ENCODE data around the gene SH3BP5. TPM values are rescaled to one million over a fixed set of nuclear protein-coding genes. Genes with fewer than 3 reads are reported as not detected.

The SH3BP5 gene
- total RNA-seq, 1 experiment from 2014 or later, result 39.3 TPM

- POLR2A ChIA-PET (ENCODE audit: unreplicated experiment), result interaction anchor here (0.6 kb wide), 1 partner anchor 53 kb away, joined by 4 read pairs; no protein-coding TSS in a partner anchor
- intact Hi-C loops (cut with micrococcal nuclease; ENCODE audit: unreplicated experiment), result loop anchor here (1.0 to 5.0 kb wide), 6 partner anchors 27 to 110 kb away; partner anchors contain the start of gene SH3BP5
- DNase-seq, result peak; percentile 71 to 84
- H3K9me3 ChIP-seq (ENCODE audit: insufficient read depth, low read depth), result no peaks in the 10 kb centered on the region
- peak overlapping the region; percentile 46 for H3K4me2 ChIP-seq
- peaks cover 5% of the 10 kb centered on the region for H3K4me1 ChIP-seq (replicated peaks; ENCODE audit: insufficient read depth)
- peak overlapping the region; percentile 81 for H2AFZ ChIP-seq
- no peaks in the 10 kb centered on the region for H3K36me3 ChIP-seq (ENCODE audit: low read depth)
- H3K27me3 ChIP-seq (ENCODE audit: insufficient read depth, low read depth), result no peaks in the 10 kb centered on the region
- H3K4me3 ChIP-seq, result 0 out of 2 replicates have a peak overlapping the region, but pooled peaks have one; percentile 8
- no peak for TF ChIP-seq EZH2 (IDR thresholded peaks at IDR 0.05; ENCODE audit: low read depth)
- TF ChIP-seq, protein P1, sequence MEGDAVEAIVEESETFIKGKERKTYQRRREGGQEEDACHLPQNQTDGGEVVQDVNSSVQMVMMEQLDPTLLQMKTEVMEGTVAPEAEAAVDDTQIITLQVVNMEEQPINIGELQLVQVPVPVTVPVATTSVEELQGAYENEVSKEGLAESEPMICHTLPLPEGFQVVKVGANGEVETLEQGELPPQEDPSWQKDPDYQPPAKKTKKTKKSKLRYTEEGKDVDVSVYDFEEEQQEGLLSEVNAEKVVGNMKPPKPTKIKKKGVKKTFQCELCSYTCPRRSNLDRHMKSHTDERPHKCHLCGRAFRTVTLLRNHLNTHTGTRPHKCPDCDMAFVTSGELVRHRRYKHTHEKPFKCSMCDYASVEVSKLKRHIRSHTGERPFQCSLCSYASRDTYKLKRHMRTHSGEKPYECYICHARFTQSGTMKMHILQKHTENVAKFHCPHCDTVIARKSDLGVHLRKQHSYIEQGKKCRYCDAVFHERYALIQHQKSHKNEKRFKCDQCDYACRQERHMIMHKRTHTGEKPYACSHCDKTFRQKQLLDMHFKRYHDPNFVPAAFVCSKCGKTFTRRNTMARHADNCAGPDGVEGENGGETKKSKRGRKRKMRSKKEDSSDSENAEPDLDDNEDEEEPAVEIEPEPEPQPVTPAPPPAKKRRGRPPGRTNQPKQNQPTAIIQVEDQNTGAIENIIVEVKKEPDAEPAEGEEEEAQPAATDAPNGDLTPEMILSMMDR (conservative IDR thresholded peaks at IDR 0.05), result peak; percentile 90
- CTCF ChIA-PET, result no interaction called here
- H3K27ac ChIP-seq, result peak overlapping the region; percentile 51
- peaks cover 8% of the 10 kb centered on the region; the same call in 1 of the 2 replicates for H3F3A ChIP-seq (ENCODE audit: insufficient read depth, low read depth)
- no peaks in the 10 kb centered on the region for H4K20me1 ChIP-seq (ENCODE audit: insufficient read depth)
- H3K79me2 ChIP-seq (ENCODE audit: low read depth), result no peaks in the 10 kb centered on the region
- BruUV-seq (replicated peaks), result no TSS peak
- H3K9me2 ChIP-seq (ENCODE audit: insufficient read depth), result no peaks in the 10 kb centered on the region
These were observed 45.8 kb upstream of the SH3BP5 start for GRCh38 chr3:15377961-15378791.

GRCh38 chr3:15375461-15376000 lies 43.1 kb upstream of the SH3BP5 start:
- H3K4me1 ChIP-seq (replicated peaks; ENCODE audit: insufficient read depth), result peaks cover 5% of the 10 kb centered on the region
- H3K79me2 ChIP-seq (ENCODE audit: low read depth), result no peaks in the 10 kb centered on the region
- H3F3A ChIP-seq (ENCODE audit: insufficient read depth, low read depth), result peaks cover 8% of the 10 kb centered on the region; the same call in 1 of the 2 replicates
- no peaks in the 10 kb centered on the region for H4K20me1 ChIP-seq (ENCODE audit: insufficient read depth)
- no peaks in the 10 kb centered on the region for H3K36me3 ChIP-seq (ENCODE audit: low read depth)
- H3K4me2 ChIP-seq, result no peak overlapping the region
- BruUV-seq (replicated peaks), result no TSS peak
- H3K27me3 ChIP-seq (ENCODE audit: insufficient read depth, low read depth), result no peaks in the 10 kb centered on the region
- CTCF ChIA-PET, result interaction anchor here (0.6 kb wide), 1 partner anchor 14 kb away, joined by 3 read pairs; no protein-coding TSS in a partner anchor
- H3K4me3 ChIP-seq, result no peak overlapping the region
- no peak for DNase-seq
- no peak overlapping the region for H3K27ac ChIP-seq
- H3K9me3 ChIP-seq (ENCODE audit: insufficient read depth, low read depth), result no peaks in the 10 kb centered on the region
- no peak for TF ChIP-seq EZH2 (IDR thresholded peaks at IDR 0.05; ENCODE audit: low read depth)
- TF ChIP-seq, protein P1 (conservative IDR thresholded peaks at IDR 0.05), result no peak
- intact Hi-C loops (cut with micrococcal nuclease; ENCODE audit: unreplicated experiment), result loop anchor here (5.0 kb wide), 1 partner anchor 63 kb away; no protein-coding TSS in a partner anchor
- POLR2A ChIA-PET (ENCODE audit: unreplicated experiment), result no interaction called here
- H2AFZ ChIP-seq, result no peak overlapping the region
- H3K9me2 ChIP-seq (ENCODE audit: insufficient read depth), result no peaks in the 10 kb centered on the region

- Histone ChIP-seq H4K20me1 (ENCODE audit: insufficient read depth) (no peaks in the 10 kb centered on the region), H3K9me3 (ENCODE audit: insufficient read depth, low read depth) (no peaks in the 10 kb centered on the region; the same call in 1 of the 2 replicates), H3F3A (ENCODE audit: insufficient read depth, low read depth) (peaks cover 7% of the 10 kb centered on the region; the same call in 1 of the 2 replicates), H3K4me2 (no peak overlapping the region), H3K27ac (no peak overlapping the region), H3K27me3 (ENCODE audit: insufficient read depth, low read depth) (no peaks in the 10 kb centered on the region), H2AFZ (no peak overlapping the region), H3K9me2 (ENCODE audit: insufficient read depth) (no peaks in the 10 kb centered on the region), H3K4me3 (no peak overlapping the region), H3K79me2 (ENCODE audit: low read depth) (no peaks in the 10 kb centered on the region), H3K4me1 (replicated peaks; ENCODE audit: insufficient read depth) (peaks cover 3% of the 10 kb centered on the region), H3K36me3 (ENCODE audit: low read depth) (no peaks in the 10 kb centered on the region)
- ChIA-PET POLR2A (ENCODE audit: unreplicated experiment) (no interaction called here), CTCF (no interaction called here)
- TF ChIP-seq, protein P1 (conservative IDR thresholded peaks at IDR 0.05), result no peak
- TF ChIP-seq EZH2 (IDR thresholded peaks at IDR 0.05; ENCODE audit: low read depth), result no peak
- no peak for DNase-seq
- intact Hi-C loops (cut with micrococcal nuclease; ENCODE audit: unreplicated experiment), result no loop called here
- BruUV-seq (replicated peaks), result no TSS peak
These were observed 40.5 kb upstream of the SH3BP5 start for GRCh38 chr3:15372918-15373317.
